WI38 (cell line): ENCODE data around the gene TLCD3B.

Experiments
- H3K4me3 ChIP-seq: 2 replicates; pipeline ENCODE4 v1.5.1; 2011; ENCODE audit warnings: low read depth, mild to moderate bottlenecking, control low read depth, low read length
- TF ChIP-seq, protein P1 (sequence below): IDR thresholded peaks from 2 replicates; pipeline ENCODE4 v1.5.1; 2012; ENCODE audit warnings: low read depth, mild to moderate bottlenecking, control low read depth, low read length

The TLCD3B gene

DNA sequence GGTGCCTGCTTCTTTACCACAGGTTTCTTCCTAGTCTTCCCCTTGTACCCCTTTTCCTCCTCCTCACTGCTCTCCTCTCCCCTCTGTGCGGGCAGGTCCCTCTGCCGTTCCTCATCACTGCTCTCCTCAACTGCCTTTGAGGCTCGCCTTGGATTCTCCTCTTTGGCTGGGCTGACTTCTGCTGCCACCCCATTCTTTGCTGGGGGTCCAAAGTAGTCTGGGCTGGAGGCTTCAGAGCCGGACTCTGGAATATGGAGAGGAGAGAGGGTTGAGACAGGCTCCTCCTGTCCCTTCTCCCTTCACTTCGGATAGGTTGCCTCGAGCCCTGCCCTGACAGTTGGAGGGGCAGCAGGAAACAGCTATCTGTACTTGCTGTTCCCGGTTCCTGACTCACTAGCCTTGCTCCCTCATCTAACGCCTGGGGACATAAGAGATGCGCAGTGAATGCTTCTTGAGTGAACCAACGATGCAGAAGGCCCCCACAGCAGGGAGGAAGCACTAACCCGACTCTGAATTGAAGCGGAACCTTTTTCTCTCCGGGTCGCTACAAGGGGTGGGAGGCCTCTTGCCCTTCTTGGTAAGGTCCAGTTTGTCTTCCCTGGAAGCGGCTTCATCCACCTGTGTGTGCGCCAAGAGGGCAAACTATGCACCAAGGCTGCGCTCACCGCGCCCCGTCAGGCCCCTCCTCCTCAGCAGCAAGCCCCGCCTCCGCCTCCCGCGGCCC lies 36.3 kb downstream of the TLCD3B start:
- peak overlapping the region; percentile 95 for H3K4me3 ChIP-seq
- TF ChIP-seq, protein P1, sequence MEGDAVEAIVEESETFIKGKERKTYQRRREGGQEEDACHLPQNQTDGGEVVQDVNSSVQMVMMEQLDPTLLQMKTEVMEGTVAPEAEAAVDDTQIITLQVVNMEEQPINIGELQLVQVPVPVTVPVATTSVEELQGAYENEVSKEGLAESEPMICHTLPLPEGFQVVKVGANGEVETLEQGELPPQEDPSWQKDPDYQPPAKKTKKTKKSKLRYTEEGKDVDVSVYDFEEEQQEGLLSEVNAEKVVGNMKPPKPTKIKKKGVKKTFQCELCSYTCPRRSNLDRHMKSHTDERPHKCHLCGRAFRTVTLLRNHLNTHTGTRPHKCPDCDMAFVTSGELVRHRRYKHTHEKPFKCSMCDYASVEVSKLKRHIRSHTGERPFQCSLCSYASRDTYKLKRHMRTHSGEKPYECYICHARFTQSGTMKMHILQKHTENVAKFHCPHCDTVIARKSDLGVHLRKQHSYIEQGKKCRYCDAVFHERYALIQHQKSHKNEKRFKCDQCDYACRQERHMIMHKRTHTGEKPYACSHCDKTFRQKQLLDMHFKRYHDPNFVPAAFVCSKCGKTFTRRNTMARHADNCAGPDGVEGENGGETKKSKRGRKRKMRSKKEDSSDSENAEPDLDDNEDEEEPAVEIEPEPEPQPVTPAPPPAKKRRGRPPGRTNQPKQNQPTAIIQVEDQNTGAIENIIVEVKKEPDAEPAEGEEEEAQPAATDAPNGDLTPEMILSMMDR, result no peak

DNA sequence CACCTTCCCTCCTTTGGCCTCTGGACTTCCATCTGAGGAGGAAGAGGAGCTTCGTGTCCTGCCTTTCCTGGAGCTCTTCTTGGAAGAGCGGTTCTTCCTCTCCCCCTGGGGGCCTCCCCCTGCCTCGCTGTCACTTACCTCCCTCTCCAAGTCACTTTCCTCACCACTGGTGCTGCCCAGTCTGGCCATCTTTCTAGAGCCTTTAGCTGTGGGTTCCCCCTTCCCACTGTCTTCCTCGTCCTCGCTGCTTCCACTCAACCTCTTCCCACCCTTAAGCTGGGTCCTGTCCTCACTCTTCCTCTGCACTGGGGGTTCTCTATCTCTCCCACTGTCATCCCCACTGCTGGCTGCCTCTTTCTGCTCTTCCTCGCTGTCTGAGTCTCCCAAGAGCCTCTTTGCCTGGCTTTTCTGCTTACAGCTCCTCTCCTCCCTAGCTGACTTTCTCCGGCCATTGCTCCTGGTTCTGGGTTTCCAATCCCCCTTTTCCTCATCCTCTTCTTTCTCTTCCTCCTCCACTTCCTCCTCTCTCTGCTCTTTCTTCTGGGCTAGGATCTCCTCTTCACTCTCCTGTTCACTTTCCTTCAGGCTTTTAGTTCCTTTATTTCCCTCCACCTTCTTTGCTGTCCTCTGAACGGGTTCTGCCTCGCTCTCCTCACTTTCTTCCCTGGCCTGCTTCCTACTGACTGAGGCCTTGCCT lies 37.0 kb downstream of the TLCD3B start:
- TF ChIP-seq, protein P1, result no peak
- H3K4me3 ChIP-seq, result peak overlapping the region; percentile 95

DNA sequence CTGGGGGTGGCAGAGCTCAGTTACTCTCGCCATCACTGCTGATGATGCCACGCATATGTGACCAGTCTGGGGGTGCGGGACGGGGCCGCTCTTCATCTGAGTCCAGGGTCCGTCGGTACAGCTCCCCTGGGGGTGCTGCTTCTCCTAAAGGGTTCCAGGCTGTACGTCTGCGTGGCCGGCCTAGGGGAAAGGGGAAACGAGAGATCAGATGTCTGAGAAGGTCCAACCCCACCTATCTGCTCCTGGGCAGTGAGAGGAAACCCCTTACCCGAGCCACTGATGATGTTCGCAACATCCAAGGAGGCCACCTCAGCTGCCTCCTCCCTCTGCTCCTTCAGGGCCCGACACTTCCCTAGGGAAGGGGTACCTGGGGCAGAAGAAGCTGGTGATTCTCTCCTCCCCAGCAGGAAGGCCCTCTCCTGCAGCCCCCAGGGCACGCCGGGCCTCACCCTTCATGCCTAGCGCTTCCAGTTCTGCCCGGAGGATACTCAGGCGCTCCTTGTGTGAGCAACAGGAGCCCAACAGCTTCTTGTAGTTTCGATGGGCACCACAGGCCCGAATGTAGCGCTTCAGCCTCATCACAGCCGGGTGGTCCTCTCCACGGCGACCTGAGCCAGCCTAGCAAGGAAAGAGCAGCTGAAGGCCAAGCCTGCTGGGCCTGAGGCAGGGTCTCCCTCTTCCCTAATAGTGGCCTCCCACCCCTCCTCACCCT lies 37.7 kb downstream of the TLCD3B start:
- H3K4me3 ChIP-seq, result no peak overlapping the region
- TF ChIP-seq, protein P1, result no peak

DNA sequence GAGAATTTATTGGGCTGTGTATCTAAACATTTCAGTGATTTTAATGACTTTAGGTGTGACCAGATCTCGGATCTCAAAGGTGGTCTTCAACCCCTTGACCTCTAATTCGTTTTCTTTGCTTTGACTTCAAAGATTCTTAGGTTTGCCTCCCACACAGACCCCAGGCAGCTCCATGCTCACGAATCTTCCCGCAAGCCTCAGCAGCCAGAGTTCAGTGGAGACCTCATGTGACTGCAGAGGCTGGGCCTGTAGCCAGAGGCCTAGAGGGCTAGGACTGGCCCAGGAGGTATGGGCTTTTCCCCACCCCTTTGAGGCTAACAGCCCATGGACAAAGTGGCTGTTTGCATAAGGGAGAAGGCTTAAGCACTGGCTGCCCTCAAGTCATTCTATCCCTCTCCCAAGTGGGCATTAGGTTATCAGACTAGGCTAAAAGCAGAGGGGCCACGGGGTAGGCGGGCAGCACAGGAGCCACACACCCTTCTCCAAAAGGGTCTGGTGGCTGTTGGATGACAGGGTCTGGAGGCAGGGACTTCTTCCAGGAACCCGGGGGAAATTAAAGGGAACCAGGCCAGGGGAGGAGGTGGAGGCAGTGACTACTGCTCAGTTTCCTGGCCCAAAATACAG lies 38.6 kb downstream of the TLCD3B start:
- TF ChIP-seq, protein P1, result no peak

DNA sequence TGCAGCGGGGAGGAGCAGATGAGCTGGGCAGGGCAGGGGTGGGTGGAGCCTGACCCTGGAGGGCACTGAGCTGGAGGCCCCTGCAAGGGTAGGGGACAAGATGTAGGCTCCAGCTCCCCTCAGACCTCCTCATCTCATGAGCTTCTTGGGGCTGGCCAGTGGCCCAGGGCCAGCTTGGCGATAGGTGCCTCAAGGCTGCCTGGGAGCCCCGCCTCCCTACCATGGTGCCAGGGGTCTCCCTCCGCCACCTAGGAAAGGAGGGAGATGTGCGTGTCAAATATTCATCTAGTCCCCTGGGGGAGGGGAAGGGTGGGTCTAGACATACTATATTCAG lies 39.5 kb downstream of the TLCD3B start:
- no peak overlapping the region for H3K4me3 ChIP-seq
- TF ChIP-seq, protein P1, result no peak

More for the DNA sequence above, 38.6 kb downstream of the TLCD3B start:
- no peak overlapping the region for H3K4me3 ChIP-seq

DNA sequence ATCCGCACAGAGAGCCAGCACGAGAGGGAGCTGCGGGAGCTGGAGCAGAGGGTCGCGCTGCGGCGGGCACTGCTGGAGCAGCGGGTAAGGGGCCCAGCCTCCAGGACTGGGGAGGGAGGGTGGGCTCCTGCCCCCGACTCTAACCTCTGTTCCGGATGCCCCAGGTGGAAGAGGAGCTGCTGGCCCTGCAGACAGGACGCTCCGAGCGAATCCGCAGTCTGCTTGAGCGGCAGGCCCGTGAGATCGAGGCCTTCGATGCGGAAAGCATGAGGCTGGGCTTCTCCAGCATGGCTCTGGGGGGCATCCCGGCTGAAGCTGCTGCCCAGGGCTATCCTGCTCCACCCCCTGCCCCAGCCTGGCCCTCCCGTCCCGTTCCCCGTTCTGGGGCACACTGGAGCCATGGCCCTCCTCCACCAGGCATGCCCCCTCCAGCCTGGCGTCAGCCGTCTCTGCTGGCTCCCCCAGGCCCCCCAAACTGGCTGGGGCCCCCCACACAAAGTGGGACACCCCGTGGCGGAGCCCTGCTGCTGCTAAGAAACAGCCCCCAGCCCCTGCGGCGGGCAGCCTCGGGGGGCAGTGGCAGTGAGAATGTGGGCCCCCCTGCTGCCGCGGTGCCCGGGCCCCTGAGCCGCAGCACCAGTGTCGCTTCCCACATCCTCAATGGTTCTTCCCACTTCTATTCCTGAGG lies 40.0 kb downstream of the TLCD3B start:
- no peak overlapping the region for H3K4me3 ChIP-seq
- TF ChIP-seq, protein P1, result no peak
